Fibroblast of the aortic adventitia (primary cell): ENCODE results near the gene TDRD12. TPM values are rescaled to one million over a fixed set of nuclear protein-coding genes. Genes with fewer than 3 reads are reported as not detected.
A peak's percentile ranks its signal among the peaks of the same experiment; 100 is the strongest.

Experiments
- DNase-seq: peaks from one replicate; pipeline ENCODE4 v3.0.0-alpha.2; 2010; ENCODE audit warnings: low read depth
- H3K4me3 ChIP-seq: 2 replicates; pipeline ENCODE4 v1.5.1; 2011; ENCODE audit warnings: low read depth, mild to moderate bottlenecking, control low read depth, low read length, moderate library complexity
- CTCF ChIP-seq: IDR thresholded peaks from 2 replicates; pipeline ENCODE4 v1.5.1; 2011; ENCODE audit warnings: mild to moderate bottlenecking, low read length, control low read depth, inconsistent platforms; ENCODE audit not compliant: insufficient read depth
- total RNA-seq: library from RNA; depleted of rRNA; stranded (reverse); fragments of >200 nt; gene quantifications from 2 replicates; pipeline ENCODE4 v1.2.3, GENCODE V29; 2012; ENCODE audit warnings: low replicate concordance

Gene TDRD12
- total RNA-seq, 1 donor, result 0.36 TPM

GRCh38 chr19:32800191-32800590 is 80.6 kb downstream of the TDRD12 start:
- H3K4me3 ChIP-seq, result no peak overlapping the region
- no peak for DNase-seq
- TF ChIP-seq CTCF, result no peak

- DNase-seq, result no peak
- no peak for TF ChIP-seq CTCF
These were observed 81.2 kb downstream of the TDRD12 start for GRCh38 chr19:32800754-32801153.

GRCh38 chr19:32802840-32803239 is 83.3 kb downstream of the TDRD12 start:
- H3K4me3 ChIP-seq, result no peak overlapping the region
- TF ChIP-seq CTCF, result no peak
- no peak for DNase-seq

More at GRCh38 chr19:32800754-32801153, 81.2 kb downstream of the TDRD12 start:
- H3K4me3 ChIP-seq, result no peak overlapping the region

DNA sequence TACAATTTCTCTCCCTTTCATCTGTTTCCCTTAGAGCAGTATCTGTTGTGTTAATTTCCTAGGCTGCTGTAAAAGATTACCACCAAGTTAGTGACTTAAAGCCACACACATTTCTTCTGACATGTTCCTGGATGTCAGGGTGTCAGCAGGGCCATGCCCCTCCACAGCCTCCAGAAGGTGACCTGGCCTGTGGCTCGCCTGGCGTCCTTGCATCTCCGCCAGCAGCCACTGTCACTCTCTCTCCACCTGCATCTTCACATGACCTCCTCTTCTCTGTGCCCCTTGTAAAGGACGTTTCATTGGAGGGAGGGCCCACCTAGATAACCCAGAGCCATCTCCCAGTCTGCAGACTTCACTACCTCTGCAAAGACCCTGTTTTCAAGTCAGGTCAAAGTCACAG is 88.7 kb downstream of the TDRD12 start:
- DNase-seq, result no peak
- no peak overlapping the region for H3K4me3 ChIP-seq
- no peak for TF ChIP-seq CTCF

DNA sequence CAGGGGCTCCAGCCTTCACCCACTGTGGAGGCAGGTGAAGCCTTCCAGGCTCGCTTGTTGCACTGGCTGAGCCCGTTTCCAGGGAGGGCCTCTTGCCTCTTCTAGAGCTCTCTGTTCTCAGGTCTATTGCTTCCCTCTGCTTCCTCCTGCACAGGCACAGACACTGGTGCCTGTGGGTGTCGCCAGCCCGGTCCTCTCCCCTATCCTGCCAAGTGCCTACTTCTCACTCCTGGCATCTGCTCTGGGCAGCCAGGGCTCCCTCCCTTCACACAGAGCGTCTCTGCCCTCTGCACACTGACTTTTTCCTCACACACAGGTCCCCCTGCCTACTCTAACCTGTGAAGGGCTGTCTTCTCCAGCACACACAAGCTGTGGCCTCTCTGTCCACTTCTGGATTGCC is 89.7 kb downstream of the TDRD12 start:
- no peak for DNase-seq
- no peak for TF ChIP-seq CTCF
- no peak overlapping the region for H3K4me3 ChIP-seq

GRCh38 chr19:32809754-32810153 is 90.2 kb downstream of the TDRD12 start:
- TF ChIP-seq CTCF, result no peak
- DNase-seq, result peak; percentile 1
- no peak overlapping the region for H3K4me3 ChIP-seq

- no peak for TF ChIP-seq CTCF
- H3K4me3 ChIP-seq, result no peak overlapping the region
- DNase-seq, result no peak
These were observed 90.9 kb downstream of the TDRD12 start for GRCh38 chr19:32810452-32810851.
